HG03469 (cell line): ENCODE results near the gene NT5C1A.

Experiments
- ATAC-seq: cut with Tn5 transposase; IDR thresholded peaks from one replicate; pipeline ENCODE4 v1.9.1; 2021; ENCODE audit warnings: mild to moderate bottlenecking, moderate library complexity, moderate number of reproducible peaks; ENCODE audit not compliant: unreplicated experiment

Gene NT5C1A

GRCh38 chr1:39671793-39672550 is at the start of gene NT5C1A:
Gene NT5C1A, minus strand, starts transcription at chr1:39672107. Its CDS starts 69 bp downstream, at chr1:39672038.
- no peak for ATAC-seq

GRCh38 chr1:39721664-39722063 is 49.8 kb upstream of the NT5C1A start:
- no peak for ATAC-seq

- no peak for ATAC-seq
These were observed 48.4 kb upstream of the NT5C1A start for GRCh38 chr1:39720094-39720999.

DNA sequence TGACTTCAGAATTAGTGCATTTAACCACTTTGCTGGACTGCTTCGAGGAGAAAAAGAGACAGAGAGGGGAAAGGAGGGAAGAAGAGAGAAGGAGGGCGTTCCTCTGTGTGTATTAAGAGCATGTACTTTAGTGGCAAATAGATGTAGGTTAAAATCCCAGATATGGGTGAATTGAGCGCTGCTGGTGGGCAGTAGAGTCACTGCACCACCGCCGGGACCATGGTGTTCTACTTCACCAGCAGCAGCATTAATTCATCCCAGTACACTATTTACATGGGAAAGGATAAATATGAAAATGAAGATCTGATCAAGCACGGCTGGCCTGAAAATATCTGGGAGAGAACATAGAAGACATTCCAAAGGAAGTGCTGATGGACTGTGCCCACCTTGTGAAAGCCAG is 45.9 kb upstream of the NT5C1A start:
- no peak for ATAC-seq

DNA sequence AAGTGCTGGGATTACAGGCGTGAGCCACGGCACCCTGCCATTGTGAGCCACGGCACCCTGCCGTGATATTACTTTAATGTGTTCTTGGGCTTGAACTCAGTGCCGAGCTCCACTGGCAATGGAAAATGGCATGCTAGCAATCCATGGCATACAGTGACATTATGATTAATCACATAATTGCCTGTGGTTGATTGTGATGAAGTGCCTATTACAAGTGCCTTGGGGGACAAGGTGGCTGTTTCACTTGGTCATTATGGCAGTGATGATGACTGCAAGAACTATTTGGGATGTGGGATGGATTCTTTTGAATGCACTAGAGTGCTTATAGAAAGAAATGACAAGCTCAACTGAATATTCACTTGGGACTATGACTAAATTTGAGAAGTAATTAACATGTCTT is 41.6 kb upstream of the NT5C1A start:
- no peak for ATAC-seq

GRCh38 chr1:39711966-39712340 is 40.0 kb upstream of the NT5C1A start:
- no peak for ATAC-seq

DNA sequence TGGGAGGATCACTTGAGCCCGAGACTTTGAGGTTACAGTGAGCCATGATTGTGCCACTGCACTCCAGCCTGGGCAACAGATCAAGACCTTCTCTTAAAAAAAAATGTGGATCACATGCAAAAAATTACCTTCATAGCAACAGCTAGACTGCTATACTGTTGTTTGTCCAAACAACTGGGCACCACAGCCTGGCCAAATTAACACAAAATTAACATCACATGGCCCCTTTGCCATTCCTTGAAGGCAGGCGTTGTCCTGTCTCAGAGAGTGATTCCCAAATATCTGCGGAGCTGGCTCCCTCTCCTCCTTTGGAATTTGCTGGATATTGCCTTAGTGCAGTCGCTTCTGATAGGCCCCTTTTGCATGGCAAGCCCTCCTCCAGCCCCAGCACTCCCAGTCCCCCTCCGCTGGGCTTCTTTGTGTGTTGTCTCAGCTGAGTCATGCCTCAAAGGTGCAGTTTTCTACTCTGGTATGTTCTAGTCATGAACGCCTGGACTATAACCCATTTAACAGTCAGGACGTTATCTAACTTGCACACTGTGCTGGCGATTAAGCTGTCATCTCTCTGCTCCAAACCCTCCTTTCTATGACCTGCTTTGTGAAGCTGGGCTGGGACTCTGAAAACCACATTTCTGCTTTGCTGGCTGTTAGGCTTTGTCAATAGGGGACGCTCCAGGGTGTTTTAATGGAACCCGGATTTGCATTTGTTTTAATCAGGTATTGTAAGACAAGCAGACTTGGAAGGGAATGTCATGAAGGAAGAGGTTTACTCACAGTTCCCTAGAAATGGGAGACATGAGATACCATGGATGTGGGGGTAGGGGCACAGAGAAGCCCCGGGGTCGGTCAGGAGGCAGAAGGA is 39.4 kb upstream of the NT5C1A start:
- no peak for ATAC-seq

- ATAC-seq, result no peak
These were observed 35.6 kb upstream of the NT5C1A start for GRCh38 chr1:39707506-39707905.

DNA sequence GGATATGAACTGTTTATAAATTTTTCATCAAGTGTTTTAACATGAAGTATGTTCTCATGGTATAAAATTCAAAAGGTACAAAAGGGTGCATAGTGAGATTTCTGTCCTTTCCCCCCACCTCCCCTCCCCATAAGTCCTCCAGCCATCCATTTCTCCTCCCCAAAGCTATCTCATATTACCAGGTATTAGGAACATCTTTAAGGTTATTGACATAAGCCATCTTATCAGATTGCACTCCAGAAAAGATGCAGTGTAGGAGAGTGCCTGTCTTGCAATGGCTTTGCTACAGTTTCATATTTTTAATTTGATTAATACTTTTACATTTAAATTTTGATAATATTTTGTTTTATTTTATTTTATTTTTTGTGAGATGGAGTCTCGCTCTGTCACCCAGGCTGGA is 32.9 kb upstream of the NT5C1A start:
- no peak for ATAC-seq

- no peak for ATAC-seq
These were observed 29.1 kb upstream of the NT5C1A start for GRCh38 chr1:39701049-39701439.

- ATAC-seq, result no peak
These were observed 28.4 kb upstream of the NT5C1A start for GRCh38 chr1:39700348-39700747.

DNA sequence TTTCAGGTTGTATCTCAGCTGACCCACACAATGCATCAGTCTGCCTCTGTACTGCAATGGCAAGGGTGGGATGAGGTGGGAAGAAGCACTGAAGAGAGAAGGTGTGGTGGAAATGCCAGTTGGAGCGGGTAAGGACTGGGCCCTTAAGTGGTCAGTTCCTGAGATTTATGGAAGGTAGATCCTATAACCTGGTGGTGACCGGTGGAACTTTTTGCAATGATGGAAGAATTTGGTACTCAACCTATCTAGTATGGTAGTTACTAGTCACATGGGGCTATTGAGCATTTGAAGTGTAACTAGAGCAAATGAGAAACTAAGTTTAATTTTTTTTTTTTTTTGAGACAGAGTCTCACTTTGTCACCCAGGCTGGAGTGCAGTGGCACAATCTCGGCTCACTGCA is 27.5 kb upstream of the NT5C1A start:
- ATAC-seq, result no peak

GRCh38 chr1:39698568-39698967 is 26.7 kb upstream of the NT5C1A start:
- no peak for ATAC-seq

GRCh38 chr1:39696448-39696847 is 24.5 kb upstream of the NT5C1A start:
- no peak for ATAC-seq

DNA sequence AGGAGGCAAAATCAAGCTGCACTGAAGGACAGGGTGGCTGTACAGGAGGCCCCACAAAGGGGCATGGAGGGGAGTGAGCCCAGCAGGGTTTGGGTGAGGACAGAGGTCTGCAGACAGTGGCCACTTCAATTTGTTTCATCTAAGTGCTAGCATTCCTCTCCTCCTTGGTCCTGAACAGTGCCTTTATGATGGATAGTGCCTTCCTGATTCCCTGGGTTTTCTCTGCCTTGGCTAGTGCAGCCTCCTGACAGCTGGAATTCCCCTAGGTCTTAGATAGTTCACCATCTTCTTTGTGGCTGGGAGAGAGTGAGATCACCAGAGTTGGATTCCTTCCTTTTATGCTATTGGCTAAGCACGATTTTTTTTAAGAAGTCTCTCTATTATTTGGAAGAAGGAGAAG is 23.1 kb upstream of the NT5C1A start:
- no peak for ATAC-seq

GRCh38 chr1:39694026-39694425 is 22.1 kb upstream of the NT5C1A start:
- ATAC-seq, result no peak

DNA sequence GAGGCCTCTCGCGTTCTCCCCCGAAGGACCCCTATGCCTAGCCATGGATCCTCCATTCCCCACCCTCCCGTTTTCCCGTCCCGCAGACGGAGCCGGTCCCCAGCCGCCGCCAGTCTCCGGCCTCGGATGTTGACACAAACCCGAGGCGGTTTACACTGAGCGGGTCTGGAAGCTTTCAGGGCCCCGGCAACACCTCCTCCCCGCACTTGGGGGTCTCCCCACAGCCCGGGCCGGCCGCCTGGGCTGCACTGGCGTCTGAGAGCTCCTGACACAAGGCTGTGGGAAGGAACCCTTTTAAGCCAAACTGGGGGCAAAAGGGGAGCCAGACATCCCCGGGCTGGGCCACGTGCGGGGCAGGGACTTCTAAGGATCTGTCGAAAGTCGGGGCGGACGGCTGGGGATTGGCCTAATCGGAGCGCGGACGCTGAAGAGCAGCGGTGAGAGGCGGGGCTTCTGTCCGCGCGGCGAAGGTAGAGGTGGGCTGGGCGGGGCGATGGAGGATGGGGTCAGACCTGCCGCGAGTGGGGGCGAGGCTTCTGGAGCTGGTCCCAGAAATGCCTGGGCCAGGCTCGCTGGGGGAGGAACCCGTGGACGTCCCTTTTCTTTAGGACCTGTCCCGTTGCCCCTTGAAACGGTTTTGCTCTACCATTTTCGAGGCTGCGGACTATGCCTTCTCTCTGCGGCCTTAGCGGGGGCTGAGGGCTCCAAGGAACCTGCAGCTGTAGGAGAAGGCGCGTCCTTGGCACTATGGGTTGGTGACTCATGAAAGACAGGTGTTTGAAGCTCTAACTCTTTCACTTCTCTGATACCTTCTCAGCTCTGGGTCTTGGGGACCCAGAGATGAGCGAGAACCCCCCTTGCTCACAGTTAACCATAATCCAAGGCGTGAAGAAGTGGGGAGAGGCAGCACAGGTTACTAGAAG is 20.5 kb upstream of the NT5C1A start:
- no peak for ATAC-seq

GRCh38 chr1:39691383-39692151 is 19.7 kb upstream of the NT5C1A start, which contains the start of gene HPCAL4:
Gene HPCAL4, minus strand, starts transcription at chr1:39691433. Its CDS starts 6,830 bp downstream, at chr1:39684603.
- no peak for ATAC-seq

DNA sequence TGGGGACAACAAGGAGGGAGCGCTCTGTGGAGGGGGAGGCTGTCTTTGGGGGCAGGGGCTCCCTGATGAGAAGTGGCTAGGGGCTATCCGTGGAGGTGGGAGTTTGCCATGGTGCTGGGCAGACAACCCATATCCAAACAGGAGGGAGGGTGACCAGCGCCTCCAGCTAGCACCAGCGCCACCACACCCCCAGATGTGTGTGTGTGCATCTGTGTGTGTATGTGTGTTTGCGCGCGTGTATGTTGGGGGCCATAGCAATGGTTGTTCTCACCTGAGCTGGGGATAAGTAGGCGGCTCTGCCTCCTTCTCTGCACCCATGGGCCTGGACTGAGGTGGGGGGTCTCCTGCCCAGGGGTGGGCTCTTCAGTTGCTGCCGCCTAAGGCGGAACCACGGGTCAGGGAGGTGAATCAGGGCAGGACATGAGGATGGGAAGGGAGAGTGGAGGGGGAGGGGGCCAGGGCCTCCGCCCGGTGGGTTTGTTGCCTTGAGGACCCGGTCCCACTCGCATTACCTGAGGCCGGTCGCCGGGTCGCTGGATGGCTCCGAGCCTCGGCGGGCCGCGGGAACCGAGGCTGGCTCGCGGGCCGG is 19.0 kb upstream of the NT5C1A start:
- no peak for ATAC-seq
